Endothelial cell (in vitro differentiated cells): Measurements from ENCODE around the gene TMEM132D. TPM values are rescaled to one million over a fixed set of nuclear protein-coding genes. Genes with fewer than 3 reads are reported as not detected.

ENCODE experiments used
- DNase-seq: peaks from one replicate; pipeline ENCODE4 v3.0.0; 2021; ENCODE audit warnings: low spot score
- H3K27ac Mint-ChIP-seq: one replicate; pipeline ENCODE4 v1.8.0; 2021; ENCODE audit warnings: mixed read lengths, inconsistent platforms; ENCODE audit not compliant: unreplicated experiment
- H3K27me3 Mint-ChIP-seq: one replicate; pipeline ENCODE4 v1.8.0; 2021; ENCODE audit warnings: mild to moderate bottlenecking, moderate library complexity, mixed read lengths, inconsistent platforms; ENCODE audit not compliant: unreplicated experiment
- H3K36me3 Mint-ChIP-seq: one replicate; pipeline ENCODE4 v1.8.0; 2021; ENCODE audit warnings: mild to moderate bottlenecking, low read depth, mixed read lengths, inconsistent platforms; ENCODE audit not compliant: unreplicated experiment
- H3K4me1 Mint-ChIP-seq: one replicate; pipeline ENCODE4 v1.8.0; 2021; ENCODE audit warnings: mild to moderate bottlenecking, mixed read lengths, inconsistent platforms; ENCODE audit not compliant: unreplicated experiment
- H3K4me3 Mint-ChIP-seq: one replicate; pipeline ENCODE4 v1.8.0; 2021; ENCODE audit warnings: mild to moderate bottlenecking, mixed read lengths, inconsistent platforms; ENCODE audit not compliant: unreplicated experiment
- H3K9me3 Mint-ChIP-seq: one replicate; pipeline ENCODE4 v1.8.0; 2021; ENCODE audit warnings: mixed read lengths, inconsistent platforms; ENCODE audit not compliant: unreplicated experiment
- total RNA-seq: library from RNA; stranded (reverse); fragmentation: NEBNext Ultra II Directional; extraction: Animal tissue kit (Norgen Biotek cat#: 25700); gene quantifications from one replicate; pipeline ENCODE4 v1.2.1, GENCODE V29; 2021; ENCODE audit not compliant: unreplicated experiment
- TF ChIP-seq, protein P1 (sequence below): fragments of 200-600 bp; sonication (generic); IDR thresholded peaks from one replicate; pipeline ENCODE4 v1.5.0; 2021; ENCODE audit warnings: antibody characterized with exemption; ENCODE audit not compliant: unreplicated experiment

TMEM132D gene
- total RNA-seq, 1 donor from 2014 or later = not detected

DNA sequence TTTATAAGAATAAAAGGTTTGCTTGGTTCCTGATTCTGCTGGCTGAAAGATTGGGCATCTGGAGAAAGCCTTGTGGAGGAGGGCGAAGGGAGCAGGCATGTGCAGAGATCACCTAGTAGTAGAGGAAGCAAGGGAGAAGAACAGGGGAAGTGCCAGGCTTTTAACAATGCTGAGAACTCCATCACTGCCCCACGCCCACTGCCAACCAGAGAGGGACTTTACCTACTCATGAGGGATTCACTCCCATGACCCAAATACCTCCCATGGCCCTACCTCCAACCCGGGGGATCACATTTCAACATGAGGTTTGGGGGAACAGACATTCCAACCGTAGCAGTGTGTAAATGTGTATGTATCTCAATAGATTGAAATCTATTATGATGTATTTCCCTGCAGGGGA is 690.3 kb downstream of the TMEM132D start:
- Mint-ChIP-seq H3K9me3 (peaks cover 44% of the 10 kb centered on the region), H3K4me3 (no peak overlapping the region)

DNA sequence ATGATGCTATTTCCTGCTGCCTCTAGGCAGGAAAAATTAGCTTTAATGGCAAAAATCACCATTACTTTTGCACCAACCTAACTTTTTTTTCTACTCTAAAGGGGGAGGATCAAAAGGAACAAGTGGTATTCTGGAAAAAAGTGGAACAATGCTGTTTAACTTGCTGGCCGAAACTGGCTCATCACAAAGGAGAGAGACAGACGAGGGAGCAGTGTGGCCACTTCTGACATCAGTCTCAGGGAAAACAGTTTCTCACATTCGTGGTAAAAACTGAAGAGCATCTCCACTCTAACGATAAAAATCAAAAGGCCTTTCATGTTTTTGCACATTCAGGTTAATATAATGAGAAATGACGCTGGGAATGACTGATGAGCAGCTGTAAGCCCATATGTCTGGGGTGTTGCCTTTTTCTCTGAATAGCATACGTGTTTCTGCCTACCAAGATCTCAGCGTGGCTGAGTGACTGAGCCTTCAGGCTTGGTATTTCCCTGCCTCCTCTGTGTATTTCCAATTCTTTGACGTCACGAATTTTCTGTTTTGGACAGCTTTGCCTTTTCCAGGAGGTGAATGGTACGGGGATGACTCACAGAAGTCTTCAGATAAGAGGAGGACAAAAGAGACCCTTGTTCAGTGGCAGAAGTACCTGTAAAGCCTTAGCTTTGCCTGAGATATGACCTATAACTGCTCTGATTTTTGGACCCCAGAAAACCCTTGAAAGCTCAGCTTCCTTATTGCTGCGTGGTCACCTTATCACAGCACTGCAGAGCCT is 691.8 kb downstream of the TMEM132D start:
- Mint-ChIP-seq H3K4me3 (no peak overlapping the region), H3K4me1 (no peaks in the 10 kb centered on the region), H3K27ac (no peak overlapping the region), H3K36me3 (peaks cover 19% of the 10 kb centered on the region), H3K9me3 (peaks cover 51% of the 10 kb centered on the region), H3K27me3 (peaks cover 4% of the 10 kb centered on the region)
- no peak for DNase-seq
- TF ChIP-seq, protein P1, sequence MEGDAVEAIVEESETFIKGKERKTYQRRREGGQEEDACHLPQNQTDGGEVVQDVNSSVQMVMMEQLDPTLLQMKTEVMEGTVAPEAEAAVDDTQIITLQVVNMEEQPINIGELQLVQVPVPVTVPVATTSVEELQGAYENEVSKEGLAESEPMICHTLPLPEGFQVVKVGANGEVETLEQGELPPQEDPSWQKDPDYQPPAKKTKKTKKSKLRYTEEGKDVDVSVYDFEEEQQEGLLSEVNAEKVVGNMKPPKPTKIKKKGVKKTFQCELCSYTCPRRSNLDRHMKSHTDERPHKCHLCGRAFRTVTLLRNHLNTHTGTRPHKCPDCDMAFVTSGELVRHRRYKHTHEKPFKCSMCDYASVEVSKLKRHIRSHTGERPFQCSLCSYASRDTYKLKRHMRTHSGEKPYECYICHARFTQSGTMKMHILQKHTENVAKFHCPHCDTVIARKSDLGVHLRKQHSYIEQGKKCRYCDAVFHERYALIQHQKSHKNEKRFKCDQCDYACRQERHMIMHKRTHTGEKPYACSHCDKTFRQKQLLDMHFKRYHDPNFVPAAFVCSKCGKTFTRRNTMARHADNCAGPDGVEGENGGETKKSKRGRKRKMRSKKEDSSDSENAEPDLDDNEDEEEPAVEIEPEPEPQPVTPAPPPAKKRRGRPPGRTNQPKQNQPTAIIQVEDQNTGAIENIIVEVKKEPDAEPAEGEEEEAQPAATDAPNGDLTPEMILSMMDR = no peak

More for the DNA sequence above, 690.3 kb downstream of the TMEM132D start:
- Mint-ChIP-seq H3K4me1 (no peaks in the 10 kb centered on the region), H3K27ac (no peak overlapping the region), H3K36me3 (peaks cover 14% of the 10 kb centered on the region), H3K27me3 (peaks cover 3% of the 10 kb centered on the region)
- DNase-seq = no peak
- TF ChIP-seq, protein P1 = no peak

DNA sequence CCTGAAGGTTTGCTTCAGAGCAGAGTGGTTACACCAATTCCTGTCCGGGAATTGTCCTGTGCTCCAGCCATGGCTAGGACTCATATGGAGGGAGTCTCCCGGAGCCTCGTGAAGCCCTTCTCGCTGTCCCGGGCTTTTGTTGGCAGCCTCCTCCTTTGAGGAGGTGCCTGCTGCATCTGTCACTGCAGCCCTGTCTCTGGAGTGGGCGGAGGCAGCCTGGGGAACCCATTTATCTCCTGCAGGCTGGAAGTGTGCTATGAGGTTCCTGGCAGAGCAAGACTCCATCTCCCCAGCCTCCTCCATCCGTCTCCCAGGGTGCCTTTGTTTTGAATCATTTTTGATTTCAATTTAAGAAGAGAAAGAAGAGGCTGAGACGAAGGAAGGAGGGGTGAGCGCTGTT is 695.3 kb downstream of the TMEM132D start:
- H3K27me3 Mint-ChIP-seq = peaks cover 3% of the 10 kb centered on the region
- no peak overlapping the region for H3K27ac Mint-ChIP-seq
- no peak overlapping the region for H3K4me3 Mint-ChIP-seq
- peaks cover 19% of the 10 kb centered on the region for H3K36me3 Mint-ChIP-seq
- H3K4me1 Mint-ChIP-seq = no peaks in the 10 kb centered on the region
- no peak for DNase-seq
- H3K9me3 Mint-ChIP-seq = peaks cover 46% of the 10 kb centered on the region
- TF ChIP-seq, protein P1 = no peak

DNA sequence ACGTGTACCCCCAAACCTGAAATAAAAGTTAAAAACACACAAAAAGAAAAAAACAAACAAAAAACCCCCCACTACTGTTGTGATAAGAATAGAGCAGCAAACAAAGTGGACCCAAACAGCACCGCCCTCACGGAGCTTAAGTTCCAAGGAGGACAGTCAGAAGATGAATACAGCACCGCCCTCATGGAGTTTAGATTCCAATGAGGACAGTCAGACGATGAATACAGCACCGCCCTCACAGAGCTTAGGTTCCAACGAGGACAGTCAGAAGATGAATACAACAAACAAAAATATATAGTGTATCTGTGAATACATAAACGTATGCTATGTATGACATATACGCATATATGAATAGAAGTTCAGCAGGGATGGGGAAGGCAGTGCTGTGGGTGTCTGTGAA is 696.7 kb downstream of the TMEM132D start:
- H3K27ac Mint-ChIP-seq = no peak overlapping the region
- no peaks in the 10 kb centered on the region for H3K4me1 Mint-ChIP-seq

DNA sequence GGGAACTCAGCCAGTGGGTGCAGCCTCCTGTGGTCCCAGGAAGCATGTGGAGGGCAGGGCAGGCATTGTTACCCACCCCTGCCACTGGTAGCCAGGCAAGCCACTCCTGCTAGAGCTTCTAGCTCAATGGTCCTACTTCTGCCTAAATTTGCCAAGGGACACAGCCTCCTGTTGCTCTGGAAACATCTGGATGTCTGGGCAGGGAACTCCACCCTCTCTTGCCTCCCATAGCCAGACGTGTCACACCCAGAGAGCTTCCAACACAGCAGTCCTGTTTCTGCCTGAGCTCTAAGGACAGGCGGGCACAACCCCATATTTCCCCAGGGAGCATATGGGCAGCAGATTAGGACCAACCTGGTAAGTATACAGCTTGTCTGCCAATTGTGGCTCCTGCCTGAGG is 700.4 kb downstream of the TMEM132D start:
- no peak overlapping the region for H3K27ac Mint-ChIP-seq
- H3K27me3 Mint-ChIP-seq = peaks cover 3% of the 10 kb centered on the region
- no peaks in the 10 kb centered on the region for H3K4me1 Mint-ChIP-seq
- no peak for DNase-seq
- no peak overlapping the region for H3K4me3 Mint-ChIP-seq
- peaks cover 19% of the 10 kb centered on the region for H3K9me3 Mint-ChIP-seq
- TF ChIP-seq, protein P1 = no peak
- H3K36me3 Mint-ChIP-seq = peaks cover 9% of the 10 kb centered on the region

More for the DNA sequence above, 696.7 kb downstream of the TMEM132D start:
- H3K27me3 Mint-ChIP-seq = peaks cover 3% of the 10 kb centered on the region
- H3K4me3 Mint-ChIP-seq = no peak overlapping the region
- TF ChIP-seq, protein P1 = no peak
- H3K36me3 Mint-ChIP-seq = peaks cover 19% of the 10 kb centered on the region
- peaks cover 40% of the 10 kb centered on the region for H3K9me3 Mint-ChIP-seq
- no peak for DNase-seq
